Measurements from ENCODE around the gene EMC7. TPM values are rescaled to one million over a fixed set of nuclear protein-coding genes. Genes with fewer than 3 reads are reported as not detected.

Gene EMC7
- total and polyA plus RNA-seq, 4 donors: 31.7 to 116 (median 81.5) TPM

DNA sequence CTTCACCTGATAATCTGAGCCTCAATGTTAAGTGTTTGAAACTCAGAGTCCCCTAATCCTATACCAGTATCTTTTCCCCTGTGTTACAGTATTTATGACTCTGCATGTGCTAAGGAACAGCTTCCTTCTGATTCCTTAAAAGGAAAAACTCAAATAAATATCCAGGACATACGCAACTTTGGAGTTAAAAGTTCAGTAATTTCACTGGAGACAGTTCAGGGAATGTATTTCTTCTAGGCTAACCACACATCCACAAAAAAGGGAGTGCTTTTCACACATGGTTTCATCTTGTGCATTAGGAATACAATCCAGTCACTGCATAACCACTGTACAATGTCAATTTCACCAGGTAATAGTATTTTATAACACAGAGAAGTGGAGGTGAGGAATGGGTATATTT is 31.2 kb upstream of the EMC7 start:
- ATAC-seq (ENCODE audit: insufficient read depth, low FRiP score): no peak
- 94 to 100% methylated on average over 1 of the region's 1 CpG for WGBS, 2 donors
- no peak for DNase-seq

DNA sequence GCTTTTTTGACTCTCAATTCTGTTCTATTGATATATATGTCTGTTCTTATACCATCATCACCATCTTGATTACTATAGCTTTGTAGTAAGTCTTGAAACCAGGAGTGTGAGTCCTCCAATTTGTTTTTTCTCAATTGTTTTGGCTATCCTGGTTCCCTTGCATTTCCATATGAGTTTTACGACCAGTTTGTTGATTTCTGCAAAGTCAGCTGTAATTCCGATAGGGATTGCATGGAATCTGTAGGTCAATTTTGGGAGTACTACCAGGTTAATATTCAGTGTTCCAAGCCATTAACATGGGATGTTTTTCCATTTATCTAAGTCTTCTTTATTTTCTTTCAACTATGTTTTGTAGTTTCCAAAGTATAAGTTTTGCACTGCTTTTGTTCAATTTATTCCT is 27.2 kb upstream of the EMC7 start:
- 49% methylated on average over 2 of the region's 2 CpGs for WGBS, 2 donors
- no peak for DNase-seq

More for the DNA sequence above, 31.2 kb upstream of the EMC7 start:
- Histone ChIP-seq H3K36me3 (ENCODE audit: control insufficient read depth in 4 of 4, insufficient read depth in 4 of 4, low read length in 4 of 4) (peaks cover 0 to 4% (median under 1%) of the 10 kb centered on the region in 4 donors), H3K4me1 (ENCODE audit: control insufficient read depth in 5 of 5, insufficient read depth in 5 of 5, low read length in 5 of 5) (no peaks in the 10 kb centered on the region), H3K27ac (ENCODE audit: low read depth in 1 of 2, low read length in 1 of 2) (no peak overlapping the region), H3K27me3 (ENCODE audit: control insufficient read depth in 3 of 3, insufficient read depth in 3 of 3, low read length in 2 of 3) (no peaks in the 10 kb centered on the region), H3K9me3 (ENCODE audit: control insufficient read depth in 4 of 4, insufficient read depth in 3 of 4, low read length in 3 of 4) (no peaks in the 10 kb centered on the region), H3K9ac (ENCODE audit: insufficient read depth in 1 of 2, low read length in 2 of 2) (no peak overlapping the region), H3K4me3 (no peak overlapping the region)
- TF ChIP-seq, protein P1, sequence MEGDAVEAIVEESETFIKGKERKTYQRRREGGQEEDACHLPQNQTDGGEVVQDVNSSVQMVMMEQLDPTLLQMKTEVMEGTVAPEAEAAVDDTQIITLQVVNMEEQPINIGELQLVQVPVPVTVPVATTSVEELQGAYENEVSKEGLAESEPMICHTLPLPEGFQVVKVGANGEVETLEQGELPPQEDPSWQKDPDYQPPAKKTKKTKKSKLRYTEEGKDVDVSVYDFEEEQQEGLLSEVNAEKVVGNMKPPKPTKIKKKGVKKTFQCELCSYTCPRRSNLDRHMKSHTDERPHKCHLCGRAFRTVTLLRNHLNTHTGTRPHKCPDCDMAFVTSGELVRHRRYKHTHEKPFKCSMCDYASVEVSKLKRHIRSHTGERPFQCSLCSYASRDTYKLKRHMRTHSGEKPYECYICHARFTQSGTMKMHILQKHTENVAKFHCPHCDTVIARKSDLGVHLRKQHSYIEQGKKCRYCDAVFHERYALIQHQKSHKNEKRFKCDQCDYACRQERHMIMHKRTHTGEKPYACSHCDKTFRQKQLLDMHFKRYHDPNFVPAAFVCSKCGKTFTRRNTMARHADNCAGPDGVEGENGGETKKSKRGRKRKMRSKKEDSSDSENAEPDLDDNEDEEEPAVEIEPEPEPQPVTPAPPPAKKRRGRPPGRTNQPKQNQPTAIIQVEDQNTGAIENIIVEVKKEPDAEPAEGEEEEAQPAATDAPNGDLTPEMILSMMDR (IDR thresholded peaks at IDR 0.05; ENCODE audit: control extremely low read depth, extremely low read depth): no peak

DNA sequence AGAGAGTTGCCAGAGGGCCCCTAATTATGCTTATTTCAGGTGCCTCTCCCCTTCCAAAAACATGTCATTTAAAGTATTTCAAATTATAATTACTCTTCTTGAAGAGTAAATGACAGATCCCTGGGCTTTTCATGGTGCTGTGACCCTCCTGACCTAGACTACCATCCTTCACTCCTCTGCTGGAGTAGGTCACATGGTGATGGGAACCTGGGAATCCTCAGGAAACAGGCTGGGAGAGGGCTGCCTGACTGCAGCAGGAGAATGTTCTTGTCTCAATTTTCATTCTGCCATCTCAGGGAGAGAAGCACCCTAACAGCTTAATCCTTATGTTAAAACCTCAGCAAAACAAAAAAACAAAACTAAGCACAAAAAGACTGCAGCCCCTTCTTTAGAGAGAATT is 24.9 kb upstream of the EMC7 start:
- TF ChIP-seq, protein P1 (IDR thresholded peaks at IDR 0.05; ENCODE audit: control extremely low read depth, extremely low read depth): no peak
- DNase-seq (no peak), ATAC-seq (ENCODE audit: insufficient read depth, low FRiP score) (no peak)
- Histone ChIP-seq H3K36me3 (ENCODE audit: control insufficient read depth in 4 of 4, insufficient read depth in 4 of 4, low read length in 4 of 4) (no peaks in the 10 kb centered on the region), H3K27me3 (ENCODE audit: control insufficient read depth in 3 of 3, insufficient read depth in 3 of 3, low read length in 2 of 3) (no peaks in the 10 kb centered on the region), H3K9me3 (ENCODE audit: control insufficient read depth in 4 of 4, insufficient read depth in 3 of 4, low read length in 3 of 4) (no peaks in the 10 kb centered on the region), H3K9ac (ENCODE audit: insufficient read depth in 1 of 2, low read length in 2 of 2) (no peak overlapping the region), H3K4me3 (no peak overlapping the region), H3K4me1 (ENCODE audit: control insufficient read depth in 5 of 5, insufficient read depth in 5 of 5, low read length in 5 of 5) (no peaks in the 10 kb centered on the region), H3K27ac (ENCODE audit: low read depth in 1 of 2, low read length in 1 of 2) (no peak overlapping the region)

More for the DNA sequence above, 27.2 kb upstream of the EMC7 start:
- Histone ChIP-seq H3K27me3 (ENCODE audit: control insufficient read depth in 3 of 3, insufficient read depth in 3 of 3, low read length in 2 of 3) (no peaks in the 10 kb centered on the region), H3K36me3 (ENCODE audit: control insufficient read depth in 4 of 4, insufficient read depth in 4 of 4, low read length in 4 of 4) (peaks cover 0 to under 1% (median 0%) of the 10 kb centered on the region in 4 donors), H3K27ac (ENCODE audit: low read depth in 1 of 2, low read length in 1 of 2) (no peak overlapping the region), H3K4me1 (ENCODE audit: control insufficient read depth in 5 of 5, insufficient read depth in 5 of 5, low read length in 5 of 5) (no peaks in the 10 kb centered on the region), H3K9me3 (ENCODE audit: control insufficient read depth in 4 of 4, insufficient read depth in 3 of 4, low read length in 3 of 4) (no peaks in the 10 kb centered on the region), H3K4me3 (no peak overlapping the region), H3K9ac (ENCODE audit: insufficient read depth in 1 of 2, low read length in 2 of 2) (no peak overlapping the region)
- no peak for ATAC-seq (ENCODE audit: insufficient read depth, low FRiP score)
- TF ChIP-seq, protein P1 (IDR thresholded peaks at IDR 0.05; ENCODE audit: control extremely low read depth, extremely low read depth): no peak

DNA sequence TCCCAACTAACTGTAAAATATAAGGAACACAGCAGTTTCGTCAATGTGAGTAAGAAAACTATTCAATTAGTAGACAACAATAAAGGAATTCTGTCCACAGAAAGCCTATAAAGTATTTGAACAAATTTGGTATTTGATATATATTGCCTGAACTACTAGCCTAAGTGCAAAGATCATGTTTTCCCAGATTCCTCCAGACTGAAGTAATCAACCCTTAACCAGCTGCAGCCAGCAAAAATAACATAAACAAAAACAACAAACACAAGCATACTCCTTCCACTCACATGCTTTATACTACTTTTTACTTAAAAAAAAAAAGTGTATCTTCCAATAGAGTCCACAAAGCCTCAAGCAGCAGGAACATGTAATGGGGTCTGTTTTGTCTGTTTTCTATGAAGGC is 24.3 kb upstream of the EMC7 start:
- H3K9ac ChIP-seq (ENCODE audit: insufficient read depth in 1 of 2, low read length in 2 of 2): no peak overlapping the region
- WGBS, 2 donors: 58 to 83% methylated on average over 1 of the region's 1 CpG
- H3K9me3 ChIP-seq (ENCODE audit: control insufficient read depth in 4 of 4, insufficient read depth in 3 of 4, low read length in 3 of 4): no peaks in the 10 kb centered on the region
- H3K4me1 ChIP-seq (ENCODE audit: control insufficient read depth in 5 of 5, insufficient read depth in 5 of 5, low read length in 5 of 5): no peaks in the 10 kb centered on the region
- TF ChIP-seq, protein P1 (IDR thresholded peaks at IDR 0.05; ENCODE audit: control extremely low read depth, extremely low read depth): no peak
- H3K27me3 ChIP-seq (ENCODE audit: control insufficient read depth in 3 of 3, insufficient read depth in 3 of 3, low read length in 2 of 3): no peaks in the 10 kb centered on the region
- no peaks in the 10 kb centered on the region for H3K36me3 ChIP-seq (ENCODE audit: control insufficient read depth in 4 of 4, insufficient read depth in 4 of 4, low read length in 4 of 4)
- H3K27ac ChIP-seq (ENCODE audit: low read depth in 1 of 2, low read length in 1 of 2): no peak overlapping the region
- no peak overlapping the region for H3K4me3 ChIP-seq
- DNase-seq (peak in 1 of 3 donors; percentile 5), ATAC-seq (ENCODE audit: insufficient read depth, low FRiP score) (no peak)
